Measurements from ENCODE around the gene BDKRB1.

BDKRB1 gene

GRCh38 chr14:96277890-96278289, 21.9 kb downstream of the BDKRB1 start:
- no peak overlapping the region for H3K4me2 ChIP-seq (ENCODE audit: insufficient read depth, low read length)
- no peak overlapping the region for H3K4me3 ChIP-seq (ENCODE audit: low read depth in 1 of 2, low read length in 2 of 2)
- H3K27ac ChIP-seq (ENCODE audit: low read length): no peak overlapping the region
- H4K20me1 ChIP-seq (ENCODE audit: insufficient read depth, low read length): no peaks in the 10 kb centered on the region
- H3K9ac ChIP-seq (ENCODE audit: low read depth, low read length): no peak overlapping the region
- H3K9me3 ChIP-seq (ENCODE audit: insufficient read depth, low read length, severe bottlenecking): peaks cover 13% of the 10 kb centered on the region
- no peaks in the 10 kb centered on the region for H3K4me1 ChIP-seq (ENCODE audit: insufficient read depth, low read length)
- H3K36me3 ChIP-seq (ENCODE audit: insufficient read depth, low read length): peaks cover under 1% of the 10 kb centered on the region; the same call in 1 of the 2 replicates
- DNase-seq: no peak
- no peaks in the 10 kb centered on the region for H3K79me2 ChIP-seq (ENCODE audit: insufficient read depth, low read length)
- H3K27me3 ChIP-seq (ENCODE audit: insufficient read depth, low read length, poor library complexity): no peaks in the 10 kb centered on the region
- no peak overlapping the region for H2AFZ ChIP-seq (ENCODE audit: low read depth, low read length)
- TF ChIP-seq CTCF (IDR thresholded peaks at IDR 0.05; ENCODE audit: borderline replicate concordance, extremely low read depth, low read length, poor library complexity, severe bottlenecking): no peak
- no peak for TF ChIP-seq EZH2 (IDR thresholded peaks at IDR 0.05; ENCODE audit: borderline replicate concordance, low read depth, low read length, severe bottlenecking)
- no peak for ATAC-seq (ENCODE audit: insufficient read depth, low read depth)

GRCh38 chr14:96279564-96279963, 23.6 kb downstream of the BDKRB1 start:
- Histone ChIP-seq H3K27me3 (ENCODE audit: insufficient read depth, low read length, poor library complexity) (no peaks in the 10 kb centered on the region), H3K9me3 (ENCODE audit: insufficient read depth, low read length, severe bottlenecking) (peaks cover 13% of the 10 kb centered on the region), H4K20me1 (ENCODE audit: insufficient read depth, low read length) (no peaks in the 10 kb centered on the region), H3K9ac (ENCODE audit: low read depth, low read length) (no peak overlapping the region), H3K36me3 (ENCODE audit: insufficient read depth, low read length) (peaks cover 8% of the 10 kb centered on the region), H3K4me3 (ENCODE audit: low read depth in 1 of 2, low read length in 2 of 2) (no peak overlapping the region), H3K79me2 (ENCODE audit: insufficient read depth, low read length) (no peaks in the 10 kb centered on the region), H2AFZ (ENCODE audit: low read depth, low read length) (no peak overlapping the region), H3K4me2 (ENCODE audit: insufficient read depth, low read length) (no peak overlapping the region), H3K4me1 (ENCODE audit: insufficient read depth, low read length) (no peaks in the 10 kb centered on the region), H3K27ac (ENCODE audit: low read length) (no peak overlapping the region)
- TF ChIP-seq EZH2 (IDR thresholded peaks at IDR 0.05; ENCODE audit: borderline replicate concordance, low read depth, low read length, severe bottlenecking) (no peak), CTCF (IDR thresholded peaks at IDR 0.05; ENCODE audit: borderline replicate concordance, extremely low read depth, low read length, poor library complexity, severe bottlenecking) (no peak)
- ATAC-seq (ENCODE audit: insufficient read depth, low read depth) (no peak), DNase-seq (no peak)

GRCh38 chr14:96280104-96280503, 24.1 kb downstream of the BDKRB1 start:
- Histone ChIP-seq H3K9ac (ENCODE audit: low read depth, low read length) (no peak overlapping the region), H3K36me3 (ENCODE audit: insufficient read depth, low read length) (peaks cover 8% of the 10 kb centered on the region), H3K27me3 (ENCODE audit: insufficient read depth, low read length, poor library complexity) (no peaks in the 10 kb centered on the region), H4K20me1 (ENCODE audit: insufficient read depth, low read length) (no peaks in the 10 kb centered on the region), H2AFZ (ENCODE audit: low read depth, low read length) (no peak overlapping the region), H3K4me1 (ENCODE audit: insufficient read depth, low read length) (no peaks in the 10 kb centered on the region), H3K27ac (ENCODE audit: low read length) (no peak overlapping the region), H3K9me3 (ENCODE audit: insufficient read depth, low read length, severe bottlenecking) (peaks cover 13% of the 10 kb centered on the region), H3K4me3 (ENCODE audit: low read depth in 1 of 2, low read length in 2 of 2) (no peak overlapping the region), H3K4me2 (ENCODE audit: insufficient read depth, low read length) (no peak overlapping the region), H3K79me2 (ENCODE audit: insufficient read depth, low read length) (no peaks in the 10 kb centered on the region)
- TF ChIP-seq CTCF (IDR thresholded peaks at IDR 0.05; ENCODE audit: borderline replicate concordance, extremely low read depth, low read length, poor library complexity, severe bottlenecking): no peak
- TF ChIP-seq EZH2 (IDR thresholded peaks at IDR 0.05; ENCODE audit: borderline replicate concordance, low read depth, low read length, severe bottlenecking): no peak
- ATAC-seq (ENCODE audit: insufficient read depth, low read depth): no peak
- DNase-seq: no peak

GRCh38 chr14:96281486-96281885, 25.5 kb downstream of the BDKRB1 start:
- Histone ChIP-seq H3K9me3 (ENCODE audit: insufficient read depth, low read length, severe bottlenecking) (peaks cover 13% of the 10 kb centered on the region), H3K4me1 (ENCODE audit: insufficient read depth, low read length) (no peaks in the 10 kb centered on the region), H2AFZ (ENCODE audit: low read depth, low read length) (no peak overlapping the region), H3K27me3 (ENCODE audit: insufficient read depth, low read length, poor library complexity) (no peaks in the 10 kb centered on the region), H3K4me3 (ENCODE audit: low read depth in 1 of 2, low read length in 2 of 2) (no peak overlapping the region), H4K20me1 (ENCODE audit: insufficient read depth, low read length) (no peaks in the 10 kb centered on the region), H3K27ac (ENCODE audit: low read length) (no peak overlapping the region), H3K36me3 (ENCODE audit: insufficient read depth, low read length) (peaks cover 16% of the 10 kb centered on the region), H3K4me2 (ENCODE audit: insufficient read depth, low read length) (no peak overlapping the region), H3K79me2 (ENCODE audit: insufficient read depth, low read length) (no peaks in the 10 kb centered on the region), H3K9ac (ENCODE audit: low read depth, low read length) (no peak overlapping the region)
- TF ChIP-seq EZH2 (IDR thresholded peaks at IDR 0.05; ENCODE audit: borderline replicate concordance, low read depth, low read length, severe bottlenecking) (no peak), CTCF (IDR thresholded peaks at IDR 0.05; ENCODE audit: borderline replicate concordance, extremely low read depth, low read length, poor library complexity, severe bottlenecking) (peak; percentile 4)
- ATAC-seq (ENCODE audit: insufficient read depth, low read depth): no peak
- DNase-seq: no peak
